Superior temporal gyrus (tissue), 1 donor: ENCODE results near the gene RAB41.
"Not testable (repeated sequence)": the region's sequence is repeated elsewhere in the genome, so short reads cannot be mapped to it uniquely, and the experiment has no call there.

ENCODE experiments used
- DNase-seq: peaks from one replicate; pipeline ENCODE4 v3.0.0-alpha.2; 2016; ENCODE audit errors: extremely low spot score

RAB41 gene

DNA sequence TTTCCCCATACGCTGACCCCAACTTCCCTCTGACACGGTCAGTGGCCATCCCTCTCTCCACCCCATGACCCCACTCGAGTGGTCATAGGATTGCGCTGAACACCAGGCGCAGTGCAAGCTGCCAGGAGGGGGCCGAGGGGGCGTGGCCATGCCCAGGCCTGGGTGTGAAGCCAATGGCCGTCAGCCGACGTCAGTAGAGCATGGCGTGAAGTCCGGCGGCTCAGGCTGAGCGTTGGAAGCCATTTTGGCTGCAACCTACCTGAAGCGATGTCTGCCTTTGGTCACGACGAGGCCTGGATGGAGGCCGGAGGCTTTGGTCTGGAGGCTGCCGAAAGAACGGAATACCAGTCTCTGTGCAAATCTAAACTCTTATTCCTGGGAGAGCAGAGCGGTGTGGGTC, at the start of gene RAB41:
RAB41 (plus strand) TSS at position 222 of the 400 bp plus-strand sequence; CDS start at position 268, 46 bp downstream.
- no peak for DNase-seq

DNA sequence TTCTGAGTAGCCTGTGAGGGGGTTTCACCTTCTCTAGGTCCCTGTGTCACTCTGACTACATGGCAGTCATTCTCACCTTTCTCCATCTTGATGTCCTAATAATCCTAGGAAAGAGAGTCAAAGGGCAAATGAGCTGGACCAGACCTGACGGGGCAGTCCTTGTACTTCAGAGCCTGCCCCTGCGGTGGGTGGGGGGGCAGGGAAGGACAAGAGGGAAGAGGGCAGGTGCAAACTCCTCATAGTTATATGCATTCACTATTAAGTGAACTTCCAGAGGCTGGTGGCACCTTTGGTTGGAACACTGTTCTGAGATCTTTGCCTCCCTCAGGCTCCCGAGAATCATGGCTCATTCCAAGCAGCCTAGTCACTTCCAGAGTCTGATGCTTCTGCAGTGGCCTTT, 47.6 kb upstream of the RAB41 start, which contains the start of gene AWAT1:
AWAT1 (plus strand) TSS at position 301 of the 400 bp plus-strand sequence; CDS start at position 342, 41 bp downstream.
- DNase-seq, result no peak

DNA sequence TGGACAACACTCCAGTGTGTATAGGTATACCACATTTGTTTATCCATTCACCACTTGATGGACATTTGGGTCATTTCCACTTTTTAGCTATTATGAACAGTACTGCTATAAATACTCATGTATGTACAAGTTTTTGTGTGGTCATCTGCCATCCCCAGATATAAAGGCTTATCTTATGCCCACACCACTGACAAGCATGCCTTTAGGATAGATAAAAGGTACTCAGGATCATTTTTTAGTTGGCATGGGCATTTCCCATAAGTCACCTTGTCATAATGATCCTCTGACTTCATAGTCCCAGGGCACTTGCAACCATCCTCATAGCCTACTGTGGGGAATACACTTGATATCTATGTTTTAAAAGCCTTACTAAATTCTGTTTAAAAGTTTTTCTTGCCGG, 41.2 kb upstream of the RAB41 start:
- DNase-seq, result no peak

GRCh38 chrX:70241501-70241900, 40.5 kb upstream of the RAB41 start:
- no peak for DNase-seq

- not testable (repeated sequence) for DNase-seq
Measured at GRCh38 chrX:70243601-70244000, 38.4 kb upstream of the RAB41 start.

GRCh38 chrX:70244881-70245280, 37.1 kb upstream of the RAB41 start:
- DNase-seq, result no peak

DNA sequence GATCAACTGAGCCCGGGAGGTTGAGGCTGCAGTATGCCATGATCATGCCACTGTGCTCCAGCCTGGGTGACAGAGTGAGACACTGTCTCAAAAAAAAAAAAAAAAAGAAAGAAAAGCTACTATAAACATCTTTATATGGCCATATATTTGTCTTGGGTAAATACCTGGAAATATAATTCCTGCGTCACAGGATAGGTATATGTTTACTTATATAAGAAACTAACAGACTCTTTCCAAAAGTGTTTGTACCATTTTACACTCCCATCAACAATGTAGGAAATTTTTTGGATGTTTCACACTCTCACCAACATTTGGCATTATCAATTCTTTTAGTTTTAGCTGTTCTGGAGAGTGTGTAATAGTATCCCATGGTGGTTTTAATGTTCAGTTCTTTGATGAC, 34.7 kb upstream of the RAB41 start:
- no peak for DNase-seq

DNA sequence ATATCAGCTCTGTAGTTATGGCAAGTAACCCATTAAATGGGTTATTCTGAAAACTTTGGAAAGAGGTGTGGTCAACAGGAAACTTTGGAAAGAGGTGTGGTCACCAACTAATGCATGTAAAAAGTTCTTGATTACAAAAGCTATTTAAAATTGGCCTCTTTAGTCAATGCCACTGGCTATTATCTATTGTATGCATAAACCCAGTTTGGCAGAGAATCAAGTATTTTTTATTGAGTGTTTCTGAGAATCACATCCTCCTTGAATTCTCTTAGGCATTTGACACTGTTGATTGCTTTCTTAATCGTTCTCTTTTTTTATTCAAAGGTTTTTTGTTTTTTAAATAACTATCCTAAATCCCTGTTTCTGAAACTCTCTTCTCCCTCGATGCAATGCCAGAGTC, 29.5 kb upstream of the RAB41 start:
- DNase-seq, result no peak

GRCh38 chrX:70253377-70254062, 28.5 kb upstream of the RAB41 start:
- DNase-seq, result no peak

DNA sequence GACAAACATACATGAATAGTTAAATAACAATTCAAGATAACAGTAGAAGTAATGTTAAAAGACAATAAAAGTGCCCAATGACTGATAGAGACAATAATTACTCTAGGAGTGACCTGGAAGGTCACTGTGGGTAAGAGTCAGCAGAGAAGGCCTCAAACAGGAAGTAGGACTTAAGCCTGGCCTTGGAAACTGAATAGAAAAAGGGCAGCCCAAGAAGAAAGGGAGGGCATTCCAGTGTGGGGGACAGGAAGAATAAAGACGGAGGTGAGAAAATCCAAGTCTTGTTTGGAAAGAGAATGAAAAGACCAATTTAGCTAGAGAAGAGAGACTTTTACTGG, 27.9 kb upstream of the RAB41 start:
- no peak for DNase-seq

- DNase-seq, result no peak
Measured at GRCh38 chrX:70254909-70255308, 27.1 kb upstream of the RAB41 start.

- DNase-seq, result no peak
Measured at GRCh38 chrX:70255452-70255851, 26.5 kb upstream of the RAB41 start.

DNA sequence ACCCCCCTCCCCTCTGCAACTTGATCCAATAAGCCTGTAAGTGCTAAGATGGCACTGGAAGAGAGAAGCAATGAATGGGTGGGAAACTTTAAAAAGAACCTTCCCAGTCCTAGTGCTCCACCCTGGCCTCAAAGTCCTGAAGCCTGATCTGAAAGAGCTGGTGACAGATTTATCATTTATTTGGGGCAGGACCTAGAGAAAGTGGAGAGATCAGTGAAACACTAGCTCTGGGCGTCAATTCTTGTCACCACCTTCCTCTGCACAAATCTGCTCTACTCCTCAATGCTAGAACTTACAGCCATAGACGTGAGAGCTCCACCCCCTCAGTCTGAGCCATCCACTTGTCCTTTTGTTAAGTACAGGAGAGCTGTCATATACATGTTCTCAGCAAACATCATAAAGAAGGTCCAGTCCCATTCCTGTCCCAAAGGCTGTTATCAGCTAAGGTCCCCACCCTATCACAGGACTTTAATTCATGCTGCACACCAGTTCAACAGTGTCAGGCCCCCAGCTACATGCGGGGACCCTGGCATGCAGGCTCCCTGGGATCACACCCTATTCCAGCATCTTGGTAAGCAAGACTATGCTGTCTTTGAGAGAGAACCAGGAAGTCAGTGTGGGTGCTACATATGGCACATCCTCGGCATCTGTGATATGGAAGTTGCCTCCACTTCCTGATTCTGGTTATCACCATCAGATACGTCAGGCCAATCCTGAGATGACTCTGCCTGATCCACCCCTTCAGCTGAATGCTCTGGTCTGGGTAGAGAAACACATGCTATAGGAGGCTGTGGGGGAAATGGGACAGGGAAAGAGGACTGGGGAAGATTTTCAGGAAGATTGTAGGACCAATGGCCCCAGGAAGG, 24.3 kb upstream of the RAB41 start:
- no peak for DNase-seq

GRCh38 chrX:70260104-70260503, 21.9 kb upstream of the RAB41 start, which contains the start of gene P2RY4:
P2RY4 (minus strand) TSS chrX:70260204; CDS start chrX:70259624, 580 bp downstream.
- no peak for DNase-seq

DNA sequence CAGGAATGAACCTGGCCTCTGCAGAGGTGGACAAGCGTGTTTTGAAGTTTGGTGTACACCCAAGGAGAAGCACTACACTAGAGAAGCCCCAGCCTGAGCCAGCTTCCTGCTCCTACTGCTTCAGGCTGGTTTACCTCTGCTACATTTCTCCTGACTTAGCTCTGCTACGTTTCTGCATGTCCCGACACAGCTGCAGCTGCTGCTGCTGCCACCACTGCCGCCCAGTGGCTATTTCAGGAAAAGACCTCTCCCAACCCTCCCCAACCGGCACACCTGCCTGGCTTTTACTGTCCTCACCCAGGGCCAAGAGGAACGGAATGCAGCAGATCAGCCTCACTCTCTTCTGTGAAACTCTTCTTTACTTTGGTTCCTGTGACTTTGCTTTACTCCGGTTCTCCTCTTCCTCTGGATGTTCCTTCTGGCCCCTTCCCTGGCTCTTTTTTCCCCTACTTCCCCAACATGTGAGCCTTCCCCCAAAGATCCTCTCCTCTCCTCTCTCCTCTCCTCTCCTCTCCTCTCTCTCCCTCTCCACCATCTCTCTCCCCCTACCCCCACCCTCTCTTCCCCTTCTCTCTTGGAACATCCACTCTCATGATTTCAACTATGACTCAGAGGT, 18.9 kb upstream of the RAB41 start:
- DNase-seq, result peak; percentile 9

DNA sequence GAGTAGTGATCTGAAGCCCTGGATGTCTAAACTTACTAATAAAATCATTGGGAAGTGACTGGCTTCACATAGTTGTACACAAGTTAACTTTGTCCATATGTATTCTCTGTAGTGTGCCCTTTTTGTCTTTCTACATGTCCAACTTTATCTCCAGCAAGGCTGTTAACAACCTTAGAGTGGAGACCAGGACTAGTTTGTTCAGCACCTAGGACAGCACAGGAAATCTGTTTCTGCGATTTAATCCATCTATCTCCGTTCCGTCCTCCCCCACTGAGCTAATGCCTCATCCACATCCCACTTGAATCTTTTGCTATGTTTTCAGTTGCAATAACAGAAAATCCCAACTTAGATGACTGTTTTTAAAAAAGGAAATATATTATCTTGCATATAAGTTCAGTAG, 17.2 kb upstream of the RAB41 start:
- no peak for DNase-seq

DNA sequence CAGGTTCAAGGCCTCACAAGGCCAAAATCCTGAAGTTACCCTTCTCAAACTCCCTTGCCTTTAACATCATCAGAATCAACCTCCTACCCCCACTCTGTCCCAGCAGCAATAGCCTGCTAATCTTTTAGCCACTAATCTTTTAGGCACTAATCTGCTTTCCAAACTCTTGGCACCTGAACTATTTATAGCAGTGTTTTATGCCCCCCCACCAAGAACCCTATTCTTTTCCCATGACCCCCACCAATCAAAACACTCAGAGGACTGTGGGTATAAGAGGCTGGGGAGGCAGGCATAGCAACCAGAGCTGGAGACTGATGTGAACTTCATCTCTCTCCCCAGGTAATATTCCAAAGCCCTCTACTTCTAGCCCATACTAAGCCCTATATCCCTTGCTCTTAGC, 13.9 kb upstream of the RAB41 start, which contains the start of gene ARR3:
ARR3 (plus strand) TSS at position 301 of the 400 bp plus-strand sequence. CDS start 1,052 bp downstream, outside the sequence.
- no peak for DNase-seq

- not testable (repeated sequence) for DNase-seq
Measured at GRCh38 chrX:70274029-70274428, 7.9 kb upstream of the RAB41 start.

DNA sequence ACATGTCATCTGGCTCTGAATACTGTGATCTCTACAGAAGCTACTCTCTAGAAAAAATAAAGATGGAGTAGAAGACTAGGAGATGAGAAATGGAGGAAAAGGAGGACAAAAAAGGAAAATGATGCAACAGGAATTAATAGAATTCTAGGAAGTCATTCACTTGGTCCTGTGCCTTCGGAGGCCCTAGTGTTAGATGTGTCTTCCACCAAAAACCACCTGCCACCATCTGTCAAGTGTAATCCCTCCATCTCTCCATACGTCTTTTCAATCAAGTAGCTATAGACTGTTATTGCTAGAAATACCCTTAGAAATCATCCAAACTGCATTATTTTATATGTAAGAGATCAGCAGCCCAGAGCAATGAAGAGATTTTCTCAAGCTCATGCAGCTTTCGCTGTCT, 2.9 kb upstream of the RAB41 start:
- DNase-seq, result no peak

DNA sequence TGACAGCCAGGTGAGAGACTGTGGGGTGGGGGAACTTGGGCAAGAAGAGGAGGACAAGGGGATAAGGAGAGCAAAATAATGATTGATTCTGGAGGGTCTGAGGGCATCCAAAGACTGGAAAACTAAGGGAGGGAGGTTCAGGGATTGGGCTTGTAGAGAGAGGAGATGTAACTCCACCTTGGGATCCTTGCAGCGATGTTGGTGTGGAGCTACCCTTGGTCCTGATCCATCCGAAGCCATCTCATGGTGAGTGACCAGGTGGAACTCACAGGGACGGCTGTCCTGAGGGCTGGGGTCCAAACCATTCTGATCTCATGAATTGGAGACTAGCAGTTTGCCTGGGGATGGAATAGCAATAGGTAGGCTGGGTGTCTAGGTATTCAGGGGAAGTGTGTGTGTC, 1.4 kb upstream of the RAB41 start:
- no peak for DNase-seq

- peak; percentile 5 for DNase-seq
Measured at GRCh38 chrX:70289168-70289792, 7.3 kb downstream of the RAB41 start.
